C4-2B (cell line): Measurements from ENCODE around the gene NCK2.

Source experiments
- ZFX ChIP-seq: fragments of 450-650 bp; IDR thresholded peaks from 2 replicates; pipeline ENCODE4 v1.6.1; 2017
- TF ChIP-seq, protein P1 (sequence below): fragments of 450-650 bp; conservative IDR thresholded peaks from 2 replicates; pipeline ENCODE4 v1.5.1; 2017; ENCODE audit warnings: mild to moderate bottlenecking

DNA sequence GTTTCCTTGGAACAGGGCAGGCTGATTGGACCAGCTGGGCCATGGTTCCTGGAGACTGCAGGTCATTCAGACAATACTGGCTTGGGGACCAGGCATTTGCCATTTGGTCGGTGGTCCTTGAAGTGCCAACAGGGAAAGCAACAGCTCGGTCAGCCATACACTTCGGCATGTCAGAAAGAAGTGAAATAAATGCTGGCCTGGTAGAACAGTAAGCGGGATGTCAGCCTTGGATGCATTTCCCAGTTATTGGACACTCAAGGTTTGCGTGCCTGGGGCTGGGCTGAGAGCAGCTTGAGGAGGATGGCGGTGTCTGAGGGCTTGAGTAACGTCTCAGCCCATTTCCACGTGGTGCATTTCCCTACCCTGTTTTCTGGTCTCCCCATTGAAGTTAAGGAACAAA is 75.4 kb downstream of the NCK2 start:
- TF ChIP-seq, protein P1, sequence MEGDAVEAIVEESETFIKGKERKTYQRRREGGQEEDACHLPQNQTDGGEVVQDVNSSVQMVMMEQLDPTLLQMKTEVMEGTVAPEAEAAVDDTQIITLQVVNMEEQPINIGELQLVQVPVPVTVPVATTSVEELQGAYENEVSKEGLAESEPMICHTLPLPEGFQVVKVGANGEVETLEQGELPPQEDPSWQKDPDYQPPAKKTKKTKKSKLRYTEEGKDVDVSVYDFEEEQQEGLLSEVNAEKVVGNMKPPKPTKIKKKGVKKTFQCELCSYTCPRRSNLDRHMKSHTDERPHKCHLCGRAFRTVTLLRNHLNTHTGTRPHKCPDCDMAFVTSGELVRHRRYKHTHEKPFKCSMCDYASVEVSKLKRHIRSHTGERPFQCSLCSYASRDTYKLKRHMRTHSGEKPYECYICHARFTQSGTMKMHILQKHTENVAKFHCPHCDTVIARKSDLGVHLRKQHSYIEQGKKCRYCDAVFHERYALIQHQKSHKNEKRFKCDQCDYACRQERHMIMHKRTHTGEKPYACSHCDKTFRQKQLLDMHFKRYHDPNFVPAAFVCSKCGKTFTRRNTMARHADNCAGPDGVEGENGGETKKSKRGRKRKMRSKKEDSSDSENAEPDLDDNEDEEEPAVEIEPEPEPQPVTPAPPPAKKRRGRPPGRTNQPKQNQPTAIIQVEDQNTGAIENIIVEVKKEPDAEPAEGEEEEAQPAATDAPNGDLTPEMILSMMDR, result no peak
- no peak for TF ChIP-seq ZFX
